ENCODE data around the gene RPL10. TPM values are rescaled to one million over a fixed set of nuclear protein-coding genes. Genes with fewer than 3 reads are reported as not detected.

Gene RPL10
- polyA plus RNA-seq, 1 donor (not counting 4 experiments of a cell fraction or from before 2014, with no cell fraction given) = 2,926 TPM

- no peak overlapping the region for H3K9ac ChIP-seq (ENCODE audit: control insufficient read depth, extremely low read depth, insufficient read depth, low read length)
- dilution Hi-C loops (cut with MboI; ENCODE audit: extremely low pct_ligation_motif_present, low sequenced_read_pairs) = no loop called here
- H3K4me2 ChIP-seq (ENCODE audit: control insufficient read depth, extremely low read depth, insufficient read depth, low read depth, low read length) = no peak overlapping the region
Observed at GRCh38 chrX:154365997-154366665, 32.0 kb upstream of the RPL10 start.

GRCh38 chrX:154366666-154367055, 31.5 kb upstream of the RPL10 start:
- H3K4me1 ChIP-seq (ENCODE audit: control insufficient read depth, extremely low read depth, insufficient read depth, low read length) = peaks cover 16% of the 10 kb centered on the region
- peak overlapping the region; percentile 22 for H3K27ac ChIP-seq (ENCODE audit: control insufficient read depth, insufficient read depth, low read length)
- no peak for TF ChIP-seq CTCF (optimal IDR thresholded peaks at IDR 0.05 in 1 of 3, IDR thresholded peaks at IDR 0.05 in 1 of 3, conservative IDR thresholded peaks at IDR 0.05 in 1 of 3; ENCODE audit: extremely low read depth in 1 of 3, insufficient read depth in 2 of 3, low read length in 3 of 3)
- no peak for TF ChIP-seq EZH2 (IDR thresholded peaks at IDR 0.05; ENCODE audit: low read length)
- no peaks in the 10 kb centered on the region for H3K9me3 ChIP-seq (ENCODE audit: control insufficient read depth, low read depth, low read length)
- no peak overlapping the region for H3K4me3 ChIP-seq (ENCODE audit: control insufficient read depth in 2 of 3, extremely low read depth in 1 of 3, insufficient read depth in 2 of 3, low read depth in 1 of 3, low read length in 3 of 3)
- no peaks in the 10 kb centered on the region for H3K9me1 ChIP-seq (ENCODE audit: control insufficient read depth, extremely low read depth, insufficient read depth, low read length)
- DNase-seq (ENCODE audit: low read depth, low spot score) (no peak), FAIRE-seq (no peak)
- no peak overlapping the region for H2AFZ ChIP-seq (ENCODE audit: control insufficient read depth, low read length)
- peaks cover 79% of the 10 kb centered on the region for H3K79me2 ChIP-seq (ENCODE audit: control insufficient read depth, insufficient read depth, low read length)
- peaks cover 11 to 16% of the 10 kb centered on the region in 2 experiments for H3K36me3 ChIP-seq (ENCODE audit: control insufficient read depth in 2 of 2, extremely low read depth in 1 of 2, insufficient read depth in 2 of 2, low read length in 2 of 2)
- H3K27me3 ChIP-seq (ENCODE audit: control insufficient read depth, extremely low read depth, insufficient read depth, low read length) = no peaks in the 10 kb centered on the region
- H3K4me2 ChIP-seq (ENCODE audit: control insufficient read depth, extremely low read depth, insufficient read depth, low read depth, low read length) = no peak overlapping the region
- H4K20me1 ChIP-seq (ENCODE audit: control insufficient read depth, extremely low read depth, insufficient read depth, low read length) = peaks cover 17% of the 10 kb centered on the region
- peak overlapping the region; percentile 80 for H3K9ac ChIP-seq (ENCODE audit: control insufficient read depth, extremely low read depth, insufficient read depth, low read length)
- dilution Hi-C loops (cut with MboI; ENCODE audit: extremely low pct_ligation_motif_present, low sequenced_read_pairs) = no loop called here

More at GRCh38 chrX:154365997-154366665, 32.0 kb upstream of the RPL10 start:
- no peaks in the 10 kb centered on the region for H3K27me3 ChIP-seq (ENCODE audit: control insufficient read depth, extremely low read depth, insufficient read depth, low read length)
- H2AFZ ChIP-seq (ENCODE audit: control insufficient read depth, low read length) = no peak overlapping the region
- peaks cover 16% of the 10 kb centered on the region for H3K4me1 ChIP-seq (ENCODE audit: control insufficient read depth, extremely low read depth, insufficient read depth, low read length)
- no peak overlapping the region for H3K27ac ChIP-seq (ENCODE audit: control insufficient read depth, insufficient read depth, low read length)
- H3K36me3 ChIP-seq (ENCODE audit: control insufficient read depth in 2 of 2, extremely low read depth in 1 of 2, insufficient read depth in 2 of 2, low read length in 2 of 2) = peaks cover 15 to 16% of the 10 kb centered on the region in 2 experiments
- DNase-seq (ENCODE audit: low read depth, low spot score) = no peak
- peaks cover 84% of the 10 kb centered on the region for H3K79me2 ChIP-seq (ENCODE audit: control insufficient read depth, insufficient read depth, low read length)
- no peak for FAIRE-seq
- no peak overlapping the region for H3K4me3 ChIP-seq (ENCODE audit: control insufficient read depth in 2 of 3, extremely low read depth in 1 of 3, insufficient read depth in 2 of 3, low read depth in 1 of 3, low read length in 3 of 3)
- TF ChIP-seq CTCF (optimal IDR thresholded peaks at IDR 0.05 in 1 of 3, IDR thresholded peaks at IDR 0.05 in 1 of 3, conservative IDR thresholded peaks at IDR 0.05 in 1 of 3; ENCODE audit: extremely low read depth in 1 of 3, insufficient read depth in 2 of 3, low read length in 3 of 3) (no peak), EZH2 (IDR thresholded peaks at IDR 0.05; ENCODE audit: low read length) (no peak)
- no peaks in the 10 kb centered on the region for H3K9me1 ChIP-seq (ENCODE audit: control insufficient read depth, extremely low read depth, insufficient read depth, low read length)
- no peaks in the 10 kb centered on the region for H3K9me3 ChIP-seq (ENCODE audit: control insufficient read depth, low read depth, low read length)
- H4K20me1 ChIP-seq (ENCODE audit: control insufficient read depth, extremely low read depth, insufficient read depth, low read length) = peaks cover 22% of the 10 kb centered on the region

Measured in keratinocyte (primary cell).